Neural cell (in vitro differentiated cells): Measurements from ENCODE around the gene MINDY4B. TPM values are rescaled to one million over a fixed set of nuclear protein-coding genes. Genes with fewer than 3 reads are reported as not detected.

Experiments
- H2AFZ ChIP-seq: fragments of 200-600, 300-800 bp; sonication (generic), shearing (Covaris generic); 2 replicates; pipeline ENCODE4 v1.6.0; 2014; ENCODE audit warnings: low read depth, mild to moderate bottlenecking, antibody characterized with exemption, low read length, moderate library complexity
- H3F3A ChIP-seq: fragments of 200-600 bp; shearing (Covaris generic); 2 replicates; pipeline ENCODE4 v1.6.1; 2016; ENCODE audit warnings: mild to moderate bottlenecking, moderate library complexity, mixed read lengths, antibody characterized with exemption, low read length; ENCODE audit not compliant: insufficient read depth, poor library complexity, severe bottlenecking
- H3K27ac ChIP-seq: fragments of 200-600, 300-800 bp; sonication (generic), shearing (Covaris generic); 2 replicates; pipeline ENCODE4 v1.5.1; 2014; ENCODE audit warnings: mild to moderate bottlenecking, low read length, moderate library complexity
- H3K27me3 ChIP-seq: fragments of 300-800, 200-600 bp; sonication (generic), shearing (Covaris generic); 2 replicates; pipeline ENCODE4 v1.6.0; 2014; ENCODE audit warnings: mild to moderate bottlenecking, low read depth, low read length, moderate library complexity; ENCODE audit not compliant: insufficient read depth
- H3K36me3 ChIP-seq: fragments of 300-800, 200-600 bp; sonication (generic), shearing (Covaris generic); 2 replicates; pipeline ENCODE4 v1.5.1; 2014; ENCODE audit warnings: mild to moderate bottlenecking, antibody characterized with exemption, low read length, moderate library complexity; ENCODE audit not compliant: insufficient read depth
- H3K4me2 ChIP-seq: fragments of 300-800, 200-600 bp; sonication (generic), shearing (Covaris generic); 2 replicates; pipeline ENCODE4 v1.6.0; 2014; ENCODE audit warnings: mild to moderate bottlenecking, low read length
- H3K4me3 ChIP-seq: fragments of 300-800, 200-600 bp; sonication (generic), shearing (Covaris generic); 2 replicates; pipeline ENCODE4 v1.5.1; 2014; ENCODE audit warnings: mild to moderate bottlenecking, low read length, moderate library complexity
- H3K79me2 ChIP-seq: fragments of 200-600 bp; shearing (Covaris generic); replicated peaks from 2 replicates; pipeline ENCODE4 v1.6.0; 2014; ENCODE audit warnings: mild to moderate bottlenecking, low read length, moderate library complexity; ENCODE audit not compliant: insufficient read depth
- H3K9ac ChIP-seq: fragments of 300-800, 200-600 bp; sonication (generic), shearing (Covaris generic); 2 replicates; pipeline ENCODE4 v1.6.1; 2016; ENCODE audit warnings: mild to moderate bottlenecking, low read length, mixed read lengths
- H3K9me2 ChIP-seq: fragments of 200-600 bp; shearing (Covaris generic); 2 replicates; pipeline ENCODE4 v1.6.1; 2016; ENCODE audit warnings: mild to moderate bottlenecking, low read length, mixed read lengths; ENCODE audit not compliant: insufficient read depth
- H3K9me3 ChIP-seq: fragments of 200-600, 300-800 bp; sonication (generic), shearing (Covaris generic); 2 replicates; pipeline ENCODE4 v1.6.1; 2016; ENCODE audit warnings: mild to moderate bottlenecking, mixed run types, low read length, moderate library complexity, mixed read lengths
- H4K20me1 ChIP-seq: fragments of 200-600 bp; shearing (Covaris generic); 2 replicates; pipeline ENCODE4 v1.6.1; 2016; ENCODE audit warnings: mild to moderate bottlenecking, mixed run types; ENCODE audit not compliant: insufficient read depth
- CTCF ChIP-seq: fragments of 450-650 bp; IDR thresholded peaks from 2 replicates; pipeline ENCODE4 v1.5.1; 2014; ENCODE audit warnings: antibody characterized with exemption, mild to moderate bottlenecking, moderate library complexity; ENCODE audit not compliant: poor library complexity, severe bottlenecking
- EP300 ChIP-seq: fragments of 450-650 bp; conservative IDR thresholded peaks from 2 replicates; pipeline ENCODE4 v1.6.1; 2014; ENCODE audit warnings: antibody characterized with exemption, mild to moderate bottlenecking, moderate library complexity; ENCODE audit not compliant: poor library complexity, severe bottlenecking
- EZH2 ChIP-seq: fragments of 200-600, 300-800 bp; shearing (Covaris generic), sonication (generic); IDR thresholded peaks from 2 replicates; pipeline ENCODE4 v1.6.1; 2014; ENCODE audit warnings: antibody characterized with exemption, low read length, borderline replicate concordance, mild to moderate bottlenecking; ENCODE audit not compliant: insufficient read depth, poor library complexity, severe bottlenecking
- MXI1 ChIP-seq: fragments of 450-650 bp; conservative IDR thresholded peaks from 2 replicates; pipeline ENCODE4 v1.6.1; 2014; ENCODE audit warnings: antibody characterized with exemption, mild to moderate bottlenecking; ENCODE audit not compliant: poor library complexity, severe bottlenecking
- POLR2AphosphoS5 ChIP-seq: IDR thresholded peaks from 2 replicates; pipeline ENCODE4 v1.6.1; 2012
- RAD21 ChIP-seq: fragments of 450-650 bp; conservative IDR thresholded peaks from 2 replicates; pipeline ENCODE4 v1.6.1; 2014; ENCODE audit warnings: antibody characterized with exemption, mild to moderate bottlenecking, moderate library complexity
- REST ChIP-seq: IDR thresholded peaks from 2 replicates; pipeline ENCODE4 v1.6.1; 2012; ENCODE audit warnings: borderline replicate concordance
- SMC3 ChIP-seq: fragments of 450-650 bp; conservative IDR thresholded peaks from 2 replicates; pipeline ENCODE4 v1.6.1; 2014; ENCODE audit warnings: antibody characterized with exemption, mild to moderate bottlenecking, moderate library complexity; ENCODE audit not compliant: poor library complexity
- TAF1 ChIP-seq: IDR thresholded peaks from 2 replicates; pipeline ENCODE4 v1.6.1; 2012; ENCODE audit warnings: low read depth
- polyA plus RNA-seq: library from polyadenylated mRNA; depleted of rRNA; stranded (reverse); fragments of >200 nt; gene quantifications from 2 replicates; pipeline ENCODE4 v1.2.3, GENCODE V29; 2014

Gene MINDY4B
- polyA plus RNA-seq, 1 donor from 2014 or later, result not detected

DNA sequence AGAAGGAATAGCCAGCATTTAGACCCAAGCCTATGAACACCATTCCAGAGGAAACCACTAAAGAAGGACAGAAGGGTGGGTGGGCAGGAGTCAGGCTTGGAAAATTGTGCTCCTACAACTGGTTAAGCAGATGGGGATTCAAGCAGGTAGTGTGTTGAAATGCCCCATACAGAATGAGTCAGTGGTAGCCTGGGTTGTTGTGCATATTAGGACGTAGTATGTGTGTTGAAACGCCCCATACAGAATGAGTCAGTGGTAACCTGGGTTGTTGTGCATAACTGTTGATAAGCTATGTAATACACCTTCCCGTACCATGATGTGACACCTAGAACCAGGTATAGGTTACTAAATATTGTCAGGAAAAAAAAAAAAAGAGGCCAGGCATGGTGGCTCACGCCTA is 34.0 kb downstream of the MINDY4B start:
- no peak overlapping the region for H2AFZ ChIP-seq
- no peaks in the 10 kb centered on the region for H3K36me3 ChIP-seq
- H3K9me3 ChIP-seq, result no peaks in the 10 kb centered on the region
- H3K4me3 ChIP-seq, result no peak overlapping the region
- H3F3A ChIP-seq, result peaks cover 3% of the 10 kb centered on the region
- no peak overlapping the region for H3K4me2 ChIP-seq
- H3K9ac ChIP-seq, result no peak overlapping the region
- H3K79me2 ChIP-seq, result no peaks in the 10 kb centered on the region
- H4K20me1 ChIP-seq, result no peaks in the 10 kb centered on the region
- no peak for TF ChIP-seq MXI1
- TF ChIP-seq EZH2, result no peak
- no peak for TF ChIP-seq SMC3
- no peak for TF ChIP-seq POLR2AphosphoS5
- no peak for TF ChIP-seq REST
- no peak for TF ChIP-seq TAF1
- no peak for TF ChIP-seq CTCF
- no peak for TF ChIP-seq EP300
- TF ChIP-seq RAD21, result no peak
- no peaks in the 10 kb centered on the region for H3K9me2 ChIP-seq
- no peaks in the 10 kb centered on the region for H3K27me3 ChIP-seq
- H3K27ac ChIP-seq, result no peak overlapping the region

GRCh38 chr3:150870406-150870805 is 34.8 kb downstream of the MINDY4B start:
- Histone ChIP-seq H3F3A (no peaks in the 10 kb centered on the region), H3K9me3 (no peaks in the 10 kb centered on the region), H3K9me2 (no peaks in the 10 kb centered on the region), H3K36me3 (no peaks in the 10 kb centered on the region), H3K4me2 (no peak overlapping the region), H2AFZ (no peak overlapping the region), H3K4me3 (no peak overlapping the region), H3K9ac (no peak overlapping the region), H3K27me3 (no peaks in the 10 kb centered on the region), H4K20me1 (no peaks in the 10 kb centered on the region), H3K27ac (no peak overlapping the region), H3K79me2 (no peaks in the 10 kb centered on the region)
- TF ChIP-seq EP300 (no peak), POLR2AphosphoS5 (no peak), RAD21 (no peak), SMC3 (no peak)

DNA sequence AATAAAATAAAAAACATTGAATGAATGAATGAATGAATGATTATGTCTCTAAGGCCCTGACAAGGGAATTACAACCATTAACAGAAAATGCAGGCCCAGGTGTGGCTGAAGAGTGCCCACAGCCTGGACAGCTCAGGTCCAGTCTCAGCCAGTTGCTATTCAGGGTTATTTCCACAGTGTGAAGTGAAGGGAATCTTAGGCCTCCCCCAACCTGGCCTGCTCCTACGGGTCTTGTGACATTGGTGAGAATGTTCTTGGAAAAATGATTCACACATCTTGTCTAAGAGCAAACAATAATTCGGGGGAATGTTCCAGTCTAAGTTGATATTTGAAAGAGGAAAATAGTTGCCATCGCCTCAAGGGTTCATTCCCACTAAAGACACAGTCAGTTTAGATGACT is 37.0 kb downstream of the MINDY4B start:
- no peak overlapping the region for H2AFZ ChIP-seq
- no peaks in the 10 kb centered on the region for H4K20me1 ChIP-seq
- H3K9me2 ChIP-seq, result no peaks in the 10 kb centered on the region
- no peak overlapping the region for H3K27ac ChIP-seq
- TF ChIP-seq TAF1, result no peak
- no peak for TF ChIP-seq EP300
- no peak for TF ChIP-seq POLR2AphosphoS5
- no peak for TF ChIP-seq CTCF
- no peak for TF ChIP-seq SMC3
- no peak for TF ChIP-seq MXI1
- no peak for TF ChIP-seq EZH2
- no peak for TF ChIP-seq RAD21
- TF ChIP-seq REST, result no peak
- no peak overlapping the region for H3K4me2 ChIP-seq
- H3K9ac ChIP-seq, result no peak overlapping the region
- H3F3A ChIP-seq, result no peaks in the 10 kb centered on the region
- no peak overlapping the region for H3K4me3 ChIP-seq
- H3K79me2 ChIP-seq, result no peaks in the 10 kb centered on the region
- H3K27me3 ChIP-seq, result no peaks in the 10 kb centered on the region
- H3K36me3 ChIP-seq, result no peaks in the 10 kb centered on the region
- no peaks in the 10 kb centered on the region for H3K9me3 ChIP-seq
